Muscle layer of duodenum (tissue), 2 donors: ENCODE results near the gene PAPPA2.
"Not testable (repeated sequence)": the region's sequence is repeated elsewhere in the genome, so short reads cannot be mapped to it uniquely, and the experiment has no call there.

ENCODE experiments used
- H3K27ac ChIP-seq: one replicate; pipeline ENCODE4 v1.7.0; 2013; ENCODE audit warnings: mild to moderate bottlenecking, low read length
- H3K27me3 ChIP-seq: one replicate; pipeline ENCODE4 v1.7.0; 2013; ENCODE audit warnings: low read depth, mild to moderate bottlenecking, control low read depth, low read length
- H3K36me3 ChIP-seq, 2 donors: one replicate each; pipeline ENCODE4 v1.7.0; 2013; ENCODE audit warnings: low read length in 2 of 2, control low read depth in 1 of 2, mild to moderate bottlenecking in 1 of 2; ENCODE audit not compliant: insufficient read depth in 2 of 2, control insufficient read depth in 1 of 2
- H3K4me1 ChIP-seq, 2 donors: one replicate each; pipeline ENCODE4 v1.7.0; 2013; ENCODE audit warnings: low read length in 2 of 2, mild to moderate bottlenecking in 2 of 2, control low read depth in 1 of 2, moderate library complexity in 1 of 2; ENCODE audit not compliant: insufficient read depth in 2 of 2, control insufficient read depth in 1 of 2
- H3K4me3 ChIP-seq, 2 donors: one replicate each; pipeline ENCODE4 v1.7.0; 2013; ENCODE audit warnings: low read length in 2 of 2, low read depth in 1 of 2, mild to moderate bottlenecking in 1 of 2
- H3K9me3 ChIP-seq, 2 donors: one replicate each; pipeline ENCODE4 v1.7.0; 2013; ENCODE audit warnings: low read length in 2 of 2, control low read depth in 1 of 2, mild to moderate bottlenecking in 1 of 2; ENCODE audit not compliant: control insufficient read depth in 1 of 2
- donor health status: healthy.

Gene PAPPA2

DNA sequence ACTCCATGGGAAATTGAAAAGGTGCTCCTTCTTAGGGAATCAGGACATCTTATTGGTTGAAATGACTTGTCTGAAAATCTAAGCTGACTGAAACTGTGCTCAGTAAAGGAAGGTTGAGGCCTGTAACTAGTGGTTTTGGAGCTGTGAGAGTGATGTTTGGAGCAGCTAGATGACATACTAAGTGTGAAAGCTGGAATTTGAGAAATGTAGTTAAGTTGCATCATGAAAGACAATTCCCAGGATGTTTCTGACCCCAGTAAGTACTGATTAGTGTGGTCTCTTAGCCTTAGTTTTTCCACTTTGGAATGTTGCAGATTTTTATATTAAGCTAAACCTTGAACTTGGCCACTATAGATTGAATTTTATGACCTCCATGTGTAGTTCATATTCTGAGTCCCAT is 154.9 kb downstream of the PAPPA2 start:
- Histone ChIP-seq H3K4me3 (no peak overlapping the region), H3K4me1 (no peaks in the 10 kb centered on the region)

DNA sequence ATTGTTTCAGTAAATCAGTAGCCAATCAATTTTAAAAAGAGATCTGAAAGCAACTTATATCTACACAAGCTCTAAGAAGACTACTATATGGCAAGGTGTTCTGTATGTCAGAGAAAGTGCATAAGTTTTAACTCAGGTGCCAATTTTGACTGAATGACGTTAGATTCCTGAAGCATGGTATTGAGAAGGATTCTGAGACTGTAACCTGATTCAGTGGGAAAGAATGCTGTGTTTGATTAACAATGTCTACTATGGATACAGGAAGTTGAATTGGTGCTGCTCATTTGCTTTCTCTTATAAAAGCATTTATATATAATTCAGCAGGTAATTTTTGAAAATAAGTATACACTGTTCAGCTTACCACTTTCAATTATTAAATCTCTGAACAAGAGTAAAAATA is 156.3 kb downstream of the PAPPA2 start:
- Histone ChIP-seq H3K27me3 (no peaks in the 10 kb centered on the region), H3K9me3 (no peaks in the 10 kb centered on the region), H3K4me1 (no peaks in the 10 kb centered on the region), H3K4me3 (no peak overlapping the region), H3K27ac (no peak overlapping the region), H3K36me3 (no peaks in the 10 kb centered on the region)

More for the DNA sequence above, 154.9 kb downstream of the PAPPA2 start:
- Histone ChIP-seq H3K9me3 (no peaks in the 10 kb centered on the region), H3K36me3 (no peaks in the 10 kb centered on the region), H3K27ac (no peak overlapping the region), H3K27me3 (no peaks in the 10 kb centered on the region)

DNA sequence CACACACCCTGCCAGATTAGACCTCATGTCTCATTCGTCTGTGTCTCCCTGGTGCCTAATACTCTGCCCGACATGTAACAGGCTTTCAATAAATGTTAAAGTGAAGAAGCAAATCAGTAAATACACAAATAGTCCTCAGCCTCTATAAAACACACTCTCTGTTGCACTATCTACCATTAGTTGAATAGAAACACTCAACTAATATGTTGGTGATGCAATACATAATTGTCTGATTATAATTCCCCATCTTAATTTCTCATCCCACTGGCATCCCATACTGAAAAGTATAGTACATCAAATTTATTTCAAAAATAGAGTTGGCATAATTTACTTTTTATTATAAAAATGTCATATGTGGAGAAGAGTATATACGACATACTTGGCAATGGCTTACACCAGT is 162.4 kb downstream of the PAPPA2 start:
- Histone ChIP-seq H3K27ac (no peak overlapping the region), H3K4me1 (no peaks in the 10 kb centered on the region), H3K9me3 (no peaks in the 10 kb centered on the region), H3K36me3 (no peaks in the 10 kb centered on the region), H3K4me3 (no peak overlapping the region), H3K27me3 (no peaks in the 10 kb centered on the region)

DNA sequence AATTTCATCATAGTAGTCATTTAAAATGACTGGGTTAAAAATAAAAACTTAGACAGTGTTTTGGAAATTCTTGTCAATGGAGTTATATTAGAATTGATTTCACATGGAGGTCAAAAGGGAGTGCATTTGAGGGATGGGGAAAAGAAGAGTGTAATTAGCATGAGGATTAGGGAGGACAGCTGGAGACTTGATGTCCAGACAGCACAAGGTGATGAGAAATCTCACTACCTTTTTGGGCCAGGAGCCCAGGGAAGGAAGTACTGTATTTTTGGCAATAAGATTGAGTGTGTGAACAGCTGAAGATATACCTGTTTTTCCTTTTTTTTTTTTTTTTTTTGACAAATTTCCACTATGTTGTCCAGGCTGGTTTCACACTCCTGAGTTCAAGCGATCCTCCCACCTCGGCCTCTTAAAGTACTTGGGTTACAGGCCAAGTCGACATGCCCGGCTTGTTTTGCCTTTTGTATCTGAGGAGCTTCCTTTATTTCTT is 163.6 kb downstream of the PAPPA2 start:
- Histone ChIP-seq H3K4me3 (no peak overlapping the region), H3K27me3 (no peaks in the 10 kb centered on the region), H3K36me3 (no peaks in the 10 kb centered on the region), H3K9me3 (no peaks in the 10 kb centered on the region), H3K4me1 (no peaks in the 10 kb centered on the region), H3K27ac (no peak overlapping the region)

DNA sequence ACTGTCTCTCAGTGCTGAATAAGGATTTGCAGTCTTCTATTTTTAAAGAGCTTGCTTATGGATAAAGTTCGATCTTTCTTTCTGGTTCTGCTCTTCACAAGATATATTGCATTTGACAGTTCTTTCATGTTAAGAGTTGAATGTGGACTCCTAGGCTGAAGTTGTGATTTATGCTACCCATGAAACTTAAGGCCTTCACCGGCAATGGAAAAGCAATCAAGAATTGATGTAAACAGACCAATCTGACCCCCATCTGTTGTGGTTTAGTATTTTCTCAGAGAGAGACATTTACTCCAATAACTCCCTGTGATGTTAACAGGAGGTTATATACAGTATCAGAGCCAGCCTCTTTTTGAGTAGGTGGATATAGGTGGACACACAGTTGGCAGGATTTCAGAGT is 165.8 kb downstream of the PAPPA2 start:
- no peak overlapping the region for H3K4me3 ChIP-seq
- H3K9me3 ChIP-seq: no peaks in the 10 kb centered on the region
- H3K27me3 ChIP-seq: no peaks in the 10 kb centered on the region
- no peaks in the 10 kb centered on the region for H3K36me3 ChIP-seq
- H3K4me1 ChIP-seq: no peaks in the 10 kb centered on the region
- H3K27ac ChIP-seq: no peak overlapping the region

DNA sequence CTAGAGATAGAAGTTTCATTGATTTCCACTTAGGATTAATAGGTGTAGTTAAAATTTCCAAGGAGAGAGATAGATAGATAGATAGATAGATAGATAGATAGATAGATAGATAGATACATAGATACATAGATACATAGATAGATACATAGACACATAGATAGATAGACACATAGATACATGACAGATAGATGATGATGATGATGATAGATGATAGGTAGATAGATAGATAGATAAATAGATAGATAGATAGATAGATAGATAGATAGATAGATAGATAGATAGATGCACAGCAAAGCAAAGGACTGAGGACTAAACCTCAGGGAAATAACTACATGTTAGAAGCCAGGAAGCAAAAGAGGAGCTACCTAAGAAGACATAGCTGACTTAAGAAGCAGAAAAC is 171.8 kb downstream of the PAPPA2 start:
- H3K27ac ChIP-seq, H3K4me3 ChIP-seq, H3K4me1 ChIP-seq: not testable (repeated sequence)

DNA sequence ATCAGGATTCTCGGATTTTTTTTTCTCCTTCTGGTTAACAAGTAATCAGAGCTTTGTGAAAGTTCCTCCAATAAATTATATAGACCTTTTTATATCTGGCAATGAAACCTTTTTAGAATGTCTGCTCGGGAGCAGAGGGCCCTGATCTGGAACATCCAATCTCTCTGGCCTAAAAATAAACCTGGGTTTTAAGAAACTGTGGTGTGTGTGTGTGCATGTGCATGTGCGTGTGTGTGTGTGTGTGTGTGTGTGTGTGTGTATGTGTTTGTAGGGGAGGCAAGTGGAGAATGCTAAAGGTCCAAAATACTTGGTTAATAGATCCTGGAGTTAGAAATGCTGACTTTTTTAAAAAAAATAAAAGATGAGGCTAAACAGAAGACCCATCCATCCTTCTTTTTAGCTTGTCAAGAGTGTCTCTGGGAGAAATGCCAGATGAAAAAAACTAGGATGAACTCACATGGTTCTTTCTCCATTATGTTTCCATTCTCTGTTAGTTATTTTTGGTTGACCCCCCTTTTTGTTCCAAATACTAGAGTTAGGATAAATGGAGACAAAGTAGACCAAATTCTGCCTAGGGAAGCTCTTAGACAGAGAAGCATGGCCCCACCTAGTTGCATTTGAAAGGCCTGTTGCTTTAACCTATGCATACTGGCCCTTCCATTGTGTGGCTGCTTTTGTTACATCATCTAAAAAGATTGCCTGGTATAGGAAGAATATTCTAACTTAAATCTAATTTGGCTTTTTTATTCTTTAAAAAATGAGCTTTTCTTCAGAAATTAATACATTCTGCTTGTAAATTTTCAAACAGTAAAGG is 175.9 kb downstream of the PAPPA2 start:
- no peaks in the 10 kb centered on the region for H3K9me3 ChIP-seq
- no peak overlapping the region for H3K27ac ChIP-seq
- no peaks in the 10 kb centered on the region for H3K36me3 ChIP-seq
- no peak overlapping the region for H3K4me3 ChIP-seq
- no peaks in the 10 kb centered on the region for H3K4me1 ChIP-seq
- no peaks in the 10 kb centered on the region for H3K27me3 ChIP-seq

More for the DNA sequence above, 171.8 kb downstream of the PAPPA2 start:
- not testable (repeated sequence) for H3K27me3 ChIP-seq, H3K9me3 ChIP-seq, H3K36me3 ChIP-seq

DNA sequence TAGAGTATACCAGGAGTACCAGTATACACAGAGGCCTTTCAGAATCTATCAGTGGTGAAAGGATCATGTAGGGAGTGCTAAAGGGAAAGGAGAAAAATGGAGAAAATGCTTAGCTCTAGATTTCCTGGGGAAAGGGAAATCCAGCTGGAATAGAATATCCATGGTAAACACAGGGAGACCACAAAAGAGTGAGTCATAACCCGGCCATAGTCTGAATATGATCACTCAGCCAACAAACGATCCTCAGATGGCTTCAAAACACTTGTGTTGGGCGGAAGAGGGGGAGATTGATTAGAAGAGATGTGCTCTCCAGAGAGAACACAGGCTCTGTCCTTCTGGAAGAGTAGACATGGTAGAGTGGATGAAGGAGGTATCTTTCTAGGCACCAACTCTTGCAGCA is 180.6 kb downstream of the PAPPA2 start:
- H3K4me1 ChIP-seq: no peaks in the 10 kb centered on the region
- no peak overlapping the region for H3K27ac ChIP-seq
- H3K9me3 ChIP-seq: peaks cover 0 to 1% of the 10 kb centered on the region in 2 donors
- no peak overlapping the region for H3K4me3 ChIP-seq
- H3K27me3 ChIP-seq: no peaks in the 10 kb centered on the region
- no peaks in the 10 kb centered on the region for H3K36me3 ChIP-seq

DNA sequence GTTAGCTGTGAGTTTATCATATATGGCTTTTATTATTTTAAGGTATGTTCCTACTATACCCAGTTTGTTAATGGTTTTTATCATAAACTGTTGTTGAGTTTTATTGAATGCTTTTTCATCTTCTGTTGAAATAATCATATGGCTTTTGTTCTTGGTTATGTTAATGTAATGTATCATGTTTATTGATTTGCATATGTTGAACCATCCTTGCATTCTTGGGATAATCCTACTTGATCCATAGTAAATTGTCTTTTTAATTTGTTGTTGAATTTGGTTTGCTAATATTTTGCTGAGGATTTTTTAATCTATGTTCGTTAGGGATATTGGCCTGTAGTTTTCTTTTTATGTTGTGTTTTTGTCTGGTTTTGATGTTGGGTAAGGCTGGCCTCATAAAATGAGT is 185.6 kb downstream of the PAPPA2 start:
- Histone ChIP-seq H3K27ac (no peak overlapping the region), H3K27me3 (no peaks in the 10 kb centered on the region), H3K36me3 (no peaks in the 10 kb centered on the region), H3K4me3 (no peak overlapping the region), H3K9me3 (peaks cover 0 to 18% of the 10 kb centered on the region in 2 donors), H3K4me1 (no peaks in the 10 kb centered on the region)

DNA sequence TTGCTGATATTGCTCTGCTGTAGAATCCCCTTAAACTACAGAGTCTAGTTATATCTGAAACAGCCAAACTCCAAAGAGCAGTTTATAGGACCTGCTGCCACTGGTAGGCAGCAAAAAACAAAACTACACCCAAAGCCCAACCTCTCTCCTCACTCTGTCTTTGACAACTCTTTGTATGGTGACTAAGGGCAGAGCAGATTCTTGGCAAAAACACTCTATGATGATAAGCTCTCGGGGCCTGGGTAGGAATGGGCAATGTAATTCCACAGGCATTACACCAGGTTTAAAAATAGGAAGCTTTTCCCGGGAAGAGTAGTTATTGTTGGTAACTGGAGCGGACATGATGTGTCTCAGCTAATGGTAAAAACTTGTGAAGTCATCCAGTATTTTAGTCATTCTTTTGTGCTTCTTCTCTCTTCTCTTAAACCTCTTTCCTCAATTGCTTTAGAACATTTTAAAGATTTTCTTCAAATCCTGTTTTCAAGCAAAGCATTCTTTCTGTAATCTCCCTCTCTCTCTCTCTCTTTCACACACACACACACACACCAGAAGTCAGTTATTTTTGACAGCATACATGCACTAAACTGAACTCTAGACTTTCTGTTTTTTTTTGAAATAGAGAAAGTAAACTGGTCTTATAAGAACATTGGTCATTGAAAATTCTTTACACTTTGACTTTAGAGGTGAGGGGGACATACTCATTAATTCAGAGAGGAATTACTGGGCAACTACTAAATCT is 193.5 kb downstream of the PAPPA2 start:
- Histone ChIP-seq H3K36me3 (no peaks in the 10 kb centered on the region), H3K27ac (peak overlapping the region; percentile 53), H3K4me1 (no peaks in the 10 kb centered on the region), H3K4me3 (no peak overlapping the region), H3K9me3 (peaks cover 0 to 15% of the 10 kb centered on the region in 2 donors), H3K27me3 (no peaks in the 10 kb centered on the region)

DNA sequence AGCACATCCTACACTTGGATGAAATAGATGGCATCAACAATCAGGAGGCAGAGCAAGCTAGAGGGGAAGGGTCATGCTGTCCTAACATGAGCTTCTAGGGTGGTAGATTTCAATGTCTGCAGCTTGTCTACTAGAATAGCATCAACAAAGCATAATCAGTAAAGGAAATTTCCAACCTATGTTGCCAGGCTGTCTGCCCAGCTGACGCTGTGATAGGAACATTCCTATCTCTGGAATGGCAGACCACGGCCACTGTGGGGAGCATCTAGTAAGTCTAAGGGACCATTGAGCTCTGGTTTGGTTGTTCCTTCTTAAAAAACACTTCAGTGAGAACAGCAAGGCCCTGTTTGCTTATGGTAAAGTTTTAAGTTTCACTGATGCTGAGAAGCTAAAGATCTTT is 206.8 kb downstream of the PAPPA2 start:
- no peak overlapping the region for H3K4me3 ChIP-seq
- H3K9me3 ChIP-seq: no peaks in the 10 kb centered on the region
- no peaks in the 10 kb centered on the region for H3K4me1 ChIP-seq
- H3K27ac ChIP-seq: no peak overlapping the region
- H3K27me3 ChIP-seq: no peaks in the 10 kb centered on the region
- H3K36me3 ChIP-seq: no peaks in the 10 kb centered on the region
